ENCODE results near the gene SLC16A2.

DNA sequence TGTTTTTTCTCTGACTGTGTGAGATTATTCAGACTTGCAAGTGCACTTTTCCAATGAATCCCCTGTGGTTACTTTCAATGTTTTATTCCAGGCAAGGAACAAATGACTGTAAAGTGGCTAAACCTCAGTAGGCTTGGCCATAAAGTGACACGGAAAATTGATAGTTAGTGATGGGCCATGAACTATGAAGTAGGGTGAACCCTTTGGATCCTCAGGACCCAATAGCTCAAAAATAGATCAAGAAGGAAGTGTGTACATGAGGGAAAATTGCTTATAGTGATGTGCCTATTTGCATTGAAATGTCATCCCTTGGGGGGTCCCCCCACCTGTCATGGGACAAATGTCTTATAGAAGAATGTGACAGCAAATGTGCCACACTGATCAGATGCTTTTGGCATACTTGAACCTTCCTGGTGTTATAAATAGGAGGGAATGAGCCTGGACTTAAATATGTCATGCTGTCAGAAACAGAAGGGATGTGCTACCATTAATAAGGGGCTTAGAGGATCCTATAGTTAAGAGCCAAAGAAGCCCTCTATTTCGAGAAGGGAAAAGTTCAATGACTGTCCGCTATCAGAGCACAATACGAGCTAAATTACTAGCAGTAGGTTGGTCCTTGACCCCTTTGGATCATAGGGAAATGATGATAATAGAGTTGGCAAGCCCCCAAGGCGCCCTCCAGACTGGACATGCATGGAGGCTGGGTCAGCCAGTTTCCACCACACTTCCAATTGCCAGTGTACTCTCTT, 30.3 kb downstream of the SLC16A2 start:
- TF ChIP-seq, protein P1, sequence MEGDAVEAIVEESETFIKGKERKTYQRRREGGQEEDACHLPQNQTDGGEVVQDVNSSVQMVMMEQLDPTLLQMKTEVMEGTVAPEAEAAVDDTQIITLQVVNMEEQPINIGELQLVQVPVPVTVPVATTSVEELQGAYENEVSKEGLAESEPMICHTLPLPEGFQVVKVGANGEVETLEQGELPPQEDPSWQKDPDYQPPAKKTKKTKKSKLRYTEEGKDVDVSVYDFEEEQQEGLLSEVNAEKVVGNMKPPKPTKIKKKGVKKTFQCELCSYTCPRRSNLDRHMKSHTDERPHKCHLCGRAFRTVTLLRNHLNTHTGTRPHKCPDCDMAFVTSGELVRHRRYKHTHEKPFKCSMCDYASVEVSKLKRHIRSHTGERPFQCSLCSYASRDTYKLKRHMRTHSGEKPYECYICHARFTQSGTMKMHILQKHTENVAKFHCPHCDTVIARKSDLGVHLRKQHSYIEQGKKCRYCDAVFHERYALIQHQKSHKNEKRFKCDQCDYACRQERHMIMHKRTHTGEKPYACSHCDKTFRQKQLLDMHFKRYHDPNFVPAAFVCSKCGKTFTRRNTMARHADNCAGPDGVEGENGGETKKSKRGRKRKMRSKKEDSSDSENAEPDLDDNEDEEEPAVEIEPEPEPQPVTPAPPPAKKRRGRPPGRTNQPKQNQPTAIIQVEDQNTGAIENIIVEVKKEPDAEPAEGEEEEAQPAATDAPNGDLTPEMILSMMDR (IDR thresholded peaks at IDR 0.05): no peak
- TF ChIP-seq POLR2AphosphoS5 (IDR thresholded peaks at IDR 0.05; ENCODE audit: low read depth, low read length): no peak
- TF ChIP-seq, protein P2, sequence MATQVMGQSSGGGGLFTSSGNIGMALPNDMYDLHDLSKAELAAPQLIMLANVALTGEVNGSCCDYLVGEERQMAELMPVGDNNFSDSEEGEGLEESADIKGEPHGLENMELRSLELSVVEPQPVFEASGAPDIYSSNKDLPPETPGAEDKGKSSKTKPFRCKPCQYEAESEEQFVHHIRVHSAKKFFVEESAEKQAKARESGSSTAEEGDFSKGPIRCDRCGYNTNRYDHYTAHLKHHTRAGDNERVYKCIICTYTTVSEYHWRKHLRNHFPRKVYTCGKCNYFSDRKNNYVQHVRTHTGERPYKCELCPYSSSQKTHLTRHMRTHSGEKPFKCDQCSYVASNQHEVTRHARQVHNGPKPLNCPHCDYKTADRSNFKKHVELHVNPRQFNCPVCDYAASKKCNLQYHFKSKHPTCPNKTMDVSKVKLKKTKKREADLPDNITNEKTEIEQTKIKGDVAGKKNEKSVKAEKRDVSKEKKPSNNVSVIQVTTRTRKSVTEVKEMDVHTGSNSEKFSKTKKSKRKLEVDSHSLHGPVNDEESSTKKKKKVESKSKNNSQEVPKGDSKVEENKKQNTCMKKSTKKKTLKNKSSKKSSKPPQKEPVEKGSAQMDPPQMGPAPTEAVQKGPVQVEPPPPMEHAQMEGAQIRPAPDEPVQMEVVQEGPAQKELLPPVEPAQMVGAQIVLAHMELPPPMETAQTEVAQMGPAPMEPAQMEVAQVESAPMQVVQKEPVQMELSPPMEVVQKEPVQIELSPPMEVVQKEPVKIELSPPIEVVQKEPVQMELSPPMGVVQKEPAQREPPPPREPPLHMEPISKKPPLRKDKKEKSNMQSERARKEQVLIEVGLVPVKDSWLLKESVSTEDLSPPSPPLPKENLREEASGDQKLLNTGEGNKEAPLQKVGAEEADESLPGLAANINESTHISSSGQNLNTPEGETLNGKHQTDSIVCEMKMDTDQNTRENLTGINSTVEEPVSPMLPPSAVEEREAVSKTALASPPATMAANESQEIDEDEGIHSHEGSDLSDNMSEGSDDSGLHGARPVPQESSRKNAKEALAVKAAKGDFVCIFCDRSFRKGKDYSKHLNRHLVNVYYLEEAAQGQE (IDR thresholded peaks at IDR 0.05; ENCODE audit: insufficient read depth in 1 of 2, low read depth in 2 of 2, low read length in 1 of 2): no peak
- no peak for TF ChIP-seq SIN3A (IDR thresholded peaks at IDR 0.05; ENCODE audit: borderline replicate concordance, insufficient read depth, low read depth, low read length)

Measured in Panc1 (cell line).